Ishikawa (cell line): ENCODE results near the gene PKD2L2.

ENCODE experiments used
- CEBPB ChIP-seq: IDR thresholded peaks from 2 replicates; pipeline ENCODE4 v1.6.1; 2012
- CREB1 ChIP-seq: IDR thresholded peaks from 2 replicates; pipeline ENCODE4 v1.6.1; 2012; ENCODE audit warnings: low read depth
- EGR1 ChIP-seq: IDR thresholded peaks from 2 replicates; pipeline ENCODE4 v1.6.1; 2012
- EP300 ChIP-seq: IDR thresholded peaks from 2 replicates; pipeline ENCODE4 v1.6.1; 2012; ENCODE audit warnings: borderline replicate concordance
- FOXM1 ChIP-seq: IDR thresholded peaks from 2 replicates; pipeline ENCODE4 v1.6.1; 2012; ENCODE audit warnings: low read depth, borderline replicate concordance
- NFIC ChIP-seq: IDR thresholded peaks from 2 replicates; pipeline ENCODE4 v1.6.1; 2012
- RAD21 ChIP-seq: IDR thresholded peaks from 2 replicates; pipeline ENCODE4 v1.6.1; 2012; ENCODE audit warnings: low read depth
- TAF1 ChIP-seq: IDR thresholded peaks from 2 replicates; pipeline ENCODE4 v1.6.1; 2012; ENCODE audit warnings: low read depth, mild to moderate bottlenecking
- TCF12 ChIP-seq: IDR thresholded peaks from 2 replicates; pipeline ENCODE4 v1.6.1; 2012; ENCODE audit warnings: low read depth
- TEAD4 ChIP-seq: IDR thresholded peaks from 2 replicates; pipeline ENCODE4 v1.6.1; 2012
- YY1 ChIP-seq: IDR thresholded peaks from 2 replicates; pipeline ENCODE4 v1.6.1; 2012; ENCODE audit warnings: low read depth
- ZBTB7A ChIP-seq: IDR thresholded peaks from 2 replicates; pipeline ENCODE4 v1.6.1; 2012; ENCODE audit warnings: low read depth
- TF ChIP-seq, protein P1 (sequence below): IDR thresholded peaks from 2 replicates; pipeline ENCODE4 v1.6.1; 2012
- TF ChIP-seq, protein P2 (sequence below): IDR thresholded peaks from 2 replicates; pipeline ENCODE4 v1.6.1; 2012
- TF ChIP-seq, protein P3 (sequence below): IDR thresholded peaks from 2 replicates; pipeline ENCODE4 v1.6.1; 2012; ENCODE audit warnings: low read depth, mild to moderate bottlenecking

Gene PKD2L2

DNA sequence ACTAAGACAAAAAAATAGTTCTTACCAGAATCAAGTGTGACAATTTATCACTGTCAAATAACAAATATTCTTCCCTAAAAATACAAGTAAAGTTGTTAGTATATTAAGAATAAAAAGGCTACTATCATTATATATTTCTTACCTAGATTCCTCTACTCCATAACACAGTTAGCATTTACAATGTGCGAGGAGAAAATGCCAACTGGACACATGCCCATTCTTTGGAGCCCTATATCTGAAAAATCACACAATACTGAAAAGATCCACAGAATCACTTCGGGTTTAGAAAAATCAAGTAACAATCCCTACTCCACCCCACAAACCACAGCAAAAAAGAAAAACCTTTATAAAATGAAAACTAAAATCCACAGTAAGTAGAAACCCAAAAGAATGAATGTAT lies 70.9 kb downstream of the PKD2L2 start:
- TF ChIP-seq RAD21 (no peak), YY1 (no peak), CREB1 (no peak), TCF12 (no peak), CEBPB (no peak), EGR1 (no peak), FOXM1 (no peak), ZBTB7A (no peak), EP300 (no peak), TEAD4 (no peak), NFIC (no peak), TAF1 (no peak)
- TF ChIP-seq, protein P1, sequence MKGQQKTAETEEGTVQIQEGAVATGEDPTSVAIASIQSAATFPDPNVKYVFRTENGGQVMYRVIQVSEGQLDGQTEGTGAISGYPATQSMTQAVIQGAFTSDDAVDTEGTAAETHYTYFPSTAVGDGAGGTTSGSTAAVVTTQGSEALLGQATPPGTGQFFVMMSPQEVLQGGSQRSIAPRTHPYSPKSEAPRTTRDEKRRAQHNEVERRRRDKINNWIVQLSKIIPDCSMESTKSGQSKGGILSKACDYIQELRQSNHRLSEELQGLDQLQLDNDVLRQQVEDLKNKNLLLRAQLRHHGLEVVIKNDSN, result no peak
- TF ChIP-seq, protein P2, sequence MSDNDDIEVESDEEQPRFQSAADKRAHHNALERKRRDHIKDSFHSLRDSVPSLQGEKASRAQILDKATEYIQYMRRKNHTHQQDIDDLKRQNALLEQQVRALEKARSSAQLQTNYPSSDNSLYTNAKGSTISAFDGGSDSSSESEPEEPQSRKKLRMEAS, result no peak
- TF ChIP-seq, protein P3, sequence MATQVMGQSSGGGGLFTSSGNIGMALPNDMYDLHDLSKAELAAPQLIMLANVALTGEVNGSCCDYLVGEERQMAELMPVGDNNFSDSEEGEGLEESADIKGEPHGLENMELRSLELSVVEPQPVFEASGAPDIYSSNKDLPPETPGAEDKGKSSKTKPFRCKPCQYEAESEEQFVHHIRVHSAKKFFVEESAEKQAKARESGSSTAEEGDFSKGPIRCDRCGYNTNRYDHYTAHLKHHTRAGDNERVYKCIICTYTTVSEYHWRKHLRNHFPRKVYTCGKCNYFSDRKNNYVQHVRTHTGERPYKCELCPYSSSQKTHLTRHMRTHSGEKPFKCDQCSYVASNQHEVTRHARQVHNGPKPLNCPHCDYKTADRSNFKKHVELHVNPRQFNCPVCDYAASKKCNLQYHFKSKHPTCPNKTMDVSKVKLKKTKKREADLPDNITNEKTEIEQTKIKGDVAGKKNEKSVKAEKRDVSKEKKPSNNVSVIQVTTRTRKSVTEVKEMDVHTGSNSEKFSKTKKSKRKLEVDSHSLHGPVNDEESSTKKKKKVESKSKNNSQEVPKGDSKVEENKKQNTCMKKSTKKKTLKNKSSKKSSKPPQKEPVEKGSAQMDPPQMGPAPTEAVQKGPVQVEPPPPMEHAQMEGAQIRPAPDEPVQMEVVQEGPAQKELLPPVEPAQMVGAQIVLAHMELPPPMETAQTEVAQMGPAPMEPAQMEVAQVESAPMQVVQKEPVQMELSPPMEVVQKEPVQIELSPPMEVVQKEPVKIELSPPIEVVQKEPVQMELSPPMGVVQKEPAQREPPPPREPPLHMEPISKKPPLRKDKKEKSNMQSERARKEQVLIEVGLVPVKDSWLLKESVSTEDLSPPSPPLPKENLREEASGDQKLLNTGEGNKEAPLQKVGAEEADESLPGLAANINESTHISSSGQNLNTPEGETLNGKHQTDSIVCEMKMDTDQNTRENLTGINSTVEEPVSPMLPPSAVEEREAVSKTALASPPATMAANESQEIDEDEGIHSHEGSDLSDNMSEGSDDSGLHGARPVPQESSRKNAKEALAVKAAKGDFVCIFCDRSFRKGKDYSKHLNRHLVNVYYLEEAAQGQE, result no peak

DNA sequence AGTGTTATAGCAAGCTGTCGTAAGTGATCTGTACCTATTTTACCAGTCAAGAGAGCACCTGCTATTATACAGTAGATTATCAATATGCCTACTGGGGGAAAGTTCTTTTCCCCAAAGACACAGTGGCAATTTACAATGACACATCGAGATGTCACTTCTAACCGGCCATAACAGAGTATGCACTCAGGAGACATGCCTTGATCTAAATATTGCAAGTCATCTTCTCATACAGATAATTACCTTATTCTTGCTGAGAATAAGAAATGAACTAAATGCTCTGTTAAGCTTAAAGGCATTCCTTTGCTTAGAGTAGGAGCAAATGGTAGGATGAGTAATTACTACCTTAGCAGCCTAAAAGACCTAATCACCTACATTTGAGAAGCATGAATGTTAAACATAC lies 71.6 kb downstream of the PKD2L2 start:
- TF ChIP-seq EP300, result no peak
- TF ChIP-seq FOXM1, result no peak

DNA sequence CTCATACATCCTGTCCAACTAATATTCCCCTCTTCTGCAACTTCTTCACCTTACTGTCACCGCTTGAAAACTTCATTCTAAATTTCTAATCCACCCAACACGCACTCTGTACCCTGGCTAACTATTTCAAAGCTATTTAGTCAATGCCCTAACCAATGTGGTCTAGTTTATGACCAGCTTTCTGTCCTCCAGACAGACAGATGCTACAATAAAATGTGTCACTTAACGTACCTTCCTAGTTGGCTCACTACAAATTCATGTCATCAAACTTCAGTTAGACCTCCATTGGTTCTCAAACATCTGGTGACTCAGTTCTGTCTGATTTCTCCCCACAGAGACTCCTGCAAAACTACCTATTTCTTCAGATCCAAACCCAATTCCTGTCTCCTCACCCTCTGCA lies 86.0 kb downstream of the PKD2L2 start:
- TF ChIP-seq CEBPB (no peak), EGR1 (no peak), ZBTB7A (no peak), RAD21 (no peak), YY1 (no peak), NFIC (no peak), TCF12 (no peak), TAF1 (no peak), EP300 (no peak), FOXM1 (no peak), CREB1 (no peak), TEAD4 (no peak)
- TF ChIP-seq, protein P2, result no peak
- TF ChIP-seq, protein P1, result no peak
- TF ChIP-seq, protein P3, result no peak

DNA sequence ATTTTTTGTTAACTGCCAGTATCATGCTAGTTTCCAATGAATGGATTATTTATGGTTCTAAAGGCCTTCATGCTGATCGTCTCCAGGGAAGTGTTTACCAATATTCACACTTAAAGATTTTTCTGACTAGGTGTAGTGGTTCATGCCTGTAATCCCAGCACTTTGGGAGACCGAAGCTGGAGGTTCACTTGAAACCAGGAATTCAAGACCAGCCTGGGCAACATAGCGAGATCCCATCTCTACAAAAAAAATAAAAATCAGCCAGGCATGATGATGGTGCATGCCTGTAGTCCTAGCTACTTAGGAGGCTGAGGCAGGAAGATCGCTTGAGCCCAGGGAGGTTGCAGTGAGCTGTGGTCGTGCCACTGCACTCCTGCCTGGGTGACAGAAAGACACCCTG lies 100.2 kb downstream of the PKD2L2 start:
- TF ChIP-seq CREB1 (no peak), YY1 (no peak), EGR1 (no peak), TCF12 (no peak)
- TF ChIP-seq, protein P1, result no peak
- TF ChIP-seq, protein P3, result no peak
